ENCODE data around the gene UBR1.

- TF ChIP-seq, protein P1, sequence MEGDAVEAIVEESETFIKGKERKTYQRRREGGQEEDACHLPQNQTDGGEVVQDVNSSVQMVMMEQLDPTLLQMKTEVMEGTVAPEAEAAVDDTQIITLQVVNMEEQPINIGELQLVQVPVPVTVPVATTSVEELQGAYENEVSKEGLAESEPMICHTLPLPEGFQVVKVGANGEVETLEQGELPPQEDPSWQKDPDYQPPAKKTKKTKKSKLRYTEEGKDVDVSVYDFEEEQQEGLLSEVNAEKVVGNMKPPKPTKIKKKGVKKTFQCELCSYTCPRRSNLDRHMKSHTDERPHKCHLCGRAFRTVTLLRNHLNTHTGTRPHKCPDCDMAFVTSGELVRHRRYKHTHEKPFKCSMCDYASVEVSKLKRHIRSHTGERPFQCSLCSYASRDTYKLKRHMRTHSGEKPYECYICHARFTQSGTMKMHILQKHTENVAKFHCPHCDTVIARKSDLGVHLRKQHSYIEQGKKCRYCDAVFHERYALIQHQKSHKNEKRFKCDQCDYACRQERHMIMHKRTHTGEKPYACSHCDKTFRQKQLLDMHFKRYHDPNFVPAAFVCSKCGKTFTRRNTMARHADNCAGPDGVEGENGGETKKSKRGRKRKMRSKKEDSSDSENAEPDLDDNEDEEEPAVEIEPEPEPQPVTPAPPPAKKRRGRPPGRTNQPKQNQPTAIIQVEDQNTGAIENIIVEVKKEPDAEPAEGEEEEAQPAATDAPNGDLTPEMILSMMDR (IDR thresholded peaks at IDR 0.05), result no peak
- TF ChIP-seq POLR2A (IDR thresholded peaks at IDR 0.05) (no peak), POLR2AphosphoS5 (IDR thresholded peaks at IDR 0.05) (no peak)
These were observed 63.0 kb downstream of the UBR1 start for GRCh38 chr15:43042885-43043284.

All from prostate gland (tissue), 2 donors.